Upper lobe of left lung (tissue), 6 donors: ENCODE results near the gene IKZF5. TPM values are rescaled to one million over a fixed set of nuclear protein-coding genes. Genes with fewer than 3 reads are reported as not detected.

ENCODE experiments used
- ATAC-seq, 2 donors: fragments of 200-7000 bp; cut with Tn5 transposase; one replicate each; pipeline ENCODE4 v1.9.1; 2022; ENCODE audit warnings: mild to moderate bottlenecking in 2 of 2, moderate library complexity in 2 of 2; ENCODE audit not compliant: low FRiP score in 2 of 2
- DNase-seq, 2 donors: peaks; one replicate each; pipeline ENCODE4 v3.0.0-alpha.2; 2019 to 2020
- H3K27ac ChIP-seq, 4 donors: fragments of 200-600 bp; sonication (generic); one replicate each; pipeline ENCODE4 v1.5.1; 2016 to 2019
- H3K27me3 ChIP-seq, 4 donors: fragments of 200-600 bp; sonication (generic); one replicate each; pipeline ENCODE4 v1.5.1; 2017 to 2019
- H3K36me3 ChIP-seq, 4 donors: fragments of 200-600 bp; sonication (generic); one replicate each; pipeline ENCODE4 v1.5.1; 2016 to 2019
- H3K4me1 ChIP-seq, 4 donors: fragments of 200-600 bp; sonication (generic); one replicate each; pipeline ENCODE4 v1.5.1; 2018 to 2019
- H3K4me3 ChIP-seq, 4 donors: fragments of 200-600 bp; sonication (generic); one replicate each; pipeline ENCODE4 v1.5.1; 2017 to 2019; ENCODE audit warnings: mild to moderate bottlenecking in 2 of 4, moderate library complexity in 1 of 4
- H3K9me3 ChIP-seq, 4 donors: fragments of 200-600 bp; sonication (generic); one replicate each; pipeline ENCODE4 v1.5.1; 2018 to 2019
- EP300 ChIP-seq, 4 donors: sonication (generic); formaldehyde crosslinking; IDR thresholded peaks; one replicate each; pipeline ENCODE4 v1.5.1; 2017; ENCODE audit warnings: antibody characterized with exemption in 4 of 4, control low read depth in 2 of 4
- POLR2A ChIP-seq, 4 donors: fragments of 450-650 bp; IDR thresholded peaks; one replicate each; pipeline ENCODE4 v1.5.1; 2016 to 2017; ENCODE audit warnings: antibody characterized with exemption in 4 of 4, mild to moderate bottlenecking in 2 of 4
- POLR2AphosphoS5 ChIP-seq, 2 donors: sonication (generic); formaldehyde crosslinking; IDR thresholded peaks; one replicate each; pipeline ENCODE4 v1.5.1; 2017; ENCODE audit warnings: antibody characterized with exemption in 2 of 2
- WGBS, 2 donors: methylation state at CpG; one replicate each; pipeline ENCODE4 v1.1.5; 2017 to 2018; 5-methylcytosine and 5-hydroxymethylcytosine counted together
- total RNA-seq, 6 donors: library from RNA; depleted of rRNA in 4 of 6; stranded (reverse); fragments of >200 nt in 4 of 6; gene quantifications; one replicate each; pipeline versions ENCODE4 v1.1.0 to v1.2.1, GENCODE V29; 2016 to 2021
- TF ChIP-seq, protein P1 (sequence below), 6 experiments: fragments of 450-650 bp in 4 of 6; fragments of 200-600 bp in 2 of 6; sonication (generic) in 2 of 6; IDR thresholded peaks; one replicate each; pipeline ENCODE4 v1.5.1; 2016 to 2019; ENCODE audit warnings: antibody characterized with exemption in 6 of 6
- donor health status: DM: no; HTN: no; CAD: no; lungs with moderate emphysema.
- donor health status: DM: no; HTN: yes; CAD: no; lungs with severe emphysema.

The IKZF5 gene
- total RNA-seq, 6 donors from 2014 or later, result 4.9 to 19.4 (median 15.0) TPM

DNA sequence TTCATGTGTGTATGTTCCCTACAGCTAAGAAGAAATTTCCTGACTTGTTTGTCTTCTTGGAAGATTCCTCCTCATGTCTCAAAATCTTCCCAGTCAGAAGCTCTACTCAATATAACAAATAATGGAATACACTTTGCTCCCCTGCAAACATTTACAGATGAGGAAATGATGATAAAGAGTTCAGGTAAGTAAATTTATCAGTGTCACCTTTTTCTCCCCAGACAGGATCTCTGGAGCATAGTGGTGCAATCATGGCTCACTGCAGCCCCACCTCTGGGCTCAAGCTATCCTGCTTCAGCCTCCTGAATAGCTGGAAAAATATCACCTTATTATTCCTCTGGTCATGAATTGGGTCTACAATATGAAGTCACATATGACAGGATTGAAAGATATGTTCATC is 25.7 kb upstream of the IKZF5 start:
- peaks cover 2 to 28% (median 11%) of the 10 kb centered on the region in 4 donors for H3K36me3 ChIP-seq
- DNase-seq (no peak), ATAC-seq (no peak)
- peaks cover 0 to 4% (median 0%) of the 10 kb centered on the region in 4 donors for H3K4me1 ChIP-seq
- H3K27me3 ChIP-seq, result no peaks in the 10 kb centered on the region
- H3K27ac ChIP-seq, result no peak overlapping the region
- no peaks in the 10 kb centered on the region for H3K9me3 ChIP-seq
- H3K4me3 ChIP-seq, result no peak overlapping the region
- no peak for TF ChIP-seq EP300 (IDR thresholded peaks at IDR 0.05)
- no peak for TF ChIP-seq POLR2AphosphoS5 (IDR thresholded peaks at IDR 0.05)
- TF ChIP-seq, protein P1, sequence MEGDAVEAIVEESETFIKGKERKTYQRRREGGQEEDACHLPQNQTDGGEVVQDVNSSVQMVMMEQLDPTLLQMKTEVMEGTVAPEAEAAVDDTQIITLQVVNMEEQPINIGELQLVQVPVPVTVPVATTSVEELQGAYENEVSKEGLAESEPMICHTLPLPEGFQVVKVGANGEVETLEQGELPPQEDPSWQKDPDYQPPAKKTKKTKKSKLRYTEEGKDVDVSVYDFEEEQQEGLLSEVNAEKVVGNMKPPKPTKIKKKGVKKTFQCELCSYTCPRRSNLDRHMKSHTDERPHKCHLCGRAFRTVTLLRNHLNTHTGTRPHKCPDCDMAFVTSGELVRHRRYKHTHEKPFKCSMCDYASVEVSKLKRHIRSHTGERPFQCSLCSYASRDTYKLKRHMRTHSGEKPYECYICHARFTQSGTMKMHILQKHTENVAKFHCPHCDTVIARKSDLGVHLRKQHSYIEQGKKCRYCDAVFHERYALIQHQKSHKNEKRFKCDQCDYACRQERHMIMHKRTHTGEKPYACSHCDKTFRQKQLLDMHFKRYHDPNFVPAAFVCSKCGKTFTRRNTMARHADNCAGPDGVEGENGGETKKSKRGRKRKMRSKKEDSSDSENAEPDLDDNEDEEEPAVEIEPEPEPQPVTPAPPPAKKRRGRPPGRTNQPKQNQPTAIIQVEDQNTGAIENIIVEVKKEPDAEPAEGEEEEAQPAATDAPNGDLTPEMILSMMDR (IDR thresholded peaks at IDR 0.05), result no peak
- no peak for TF ChIP-seq POLR2A (IDR thresholded peaks at IDR 0.05)

DNA sequence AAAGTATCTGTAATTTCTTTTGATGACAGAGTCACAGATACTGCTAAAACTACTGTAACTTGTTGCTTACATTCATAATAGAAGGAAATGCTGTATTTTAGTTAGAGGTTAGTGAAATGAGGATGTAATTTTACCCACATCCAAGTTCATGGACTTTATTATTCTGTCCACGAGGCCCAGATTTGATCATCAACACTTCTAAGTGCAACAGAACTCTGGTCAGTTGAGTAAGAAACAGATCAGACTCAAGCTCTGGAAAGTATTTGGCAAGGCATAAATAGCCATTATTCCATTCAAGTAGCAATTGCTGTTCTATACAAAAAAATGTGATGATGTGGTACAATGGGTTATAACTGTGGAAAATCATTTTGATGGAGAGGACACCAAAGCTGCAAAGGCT is 22.5 kb upstream of the IKZF5 start:
- DNase-seq (no peak), ATAC-seq (no peak)
- Histone ChIP-seq H3K4me1 (no peaks in the 10 kb centered on the region), H3K27me3 (no peaks in the 10 kb centered on the region), H3K4me3 (no peak overlapping the region), H3K27ac (no peak overlapping the region), H3K9me3 (no peaks in the 10 kb centered on the region), H3K36me3 (peaks cover 2 to 17% (median 4%) of the 10 kb centered on the region in 4 donors)
- TF ChIP-seq POLR2AphosphoS5 (IDR thresholded peaks at IDR 0.05) (no peak), EP300 (IDR thresholded peaks at IDR 0.05) (no peak), POLR2A (IDR thresholded peaks at IDR 0.05) (no peak)
- TF ChIP-seq, protein P1 (IDR thresholded peaks at IDR 0.05), result no peak
- WGBS, 2 donors, result 77 to 85% methylated on average over 1 of the region's 1 CpG

DNA sequence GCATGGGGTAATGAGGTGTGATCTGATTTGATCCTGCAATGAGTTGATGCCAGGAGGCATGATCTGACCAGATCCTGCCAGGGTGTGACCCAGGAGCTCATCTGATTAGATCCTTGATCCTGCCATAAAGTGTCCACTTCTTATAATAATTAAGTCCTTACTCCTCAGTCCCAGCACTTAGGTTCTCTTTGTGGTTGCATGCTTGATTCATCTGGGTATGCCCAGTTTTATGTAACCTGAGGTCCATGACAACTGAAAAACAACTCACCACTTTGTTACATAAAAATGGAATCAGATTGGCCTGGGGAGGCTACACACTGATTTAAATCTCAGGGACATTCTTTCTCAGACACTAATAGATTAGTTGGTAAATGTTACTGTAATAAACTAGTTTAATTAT is 19.3 kb upstream of the IKZF5 start:
- no peaks in the 10 kb centered on the region for H3K4me1 ChIP-seq
- H3K27me3 ChIP-seq, result no peaks in the 10 kb centered on the region
- no peak for ATAC-seq
- no peak overlapping the region for H3K4me3 ChIP-seq
- H3K27ac ChIP-seq, result no peak overlapping the region
- no peak for DNase-seq
- no peaks in the 10 kb centered on the region for H3K36me3 ChIP-seq
- no peaks in the 10 kb centered on the region for H3K9me3 ChIP-seq
- TF ChIP-seq POLR2AphosphoS5 (IDR thresholded peaks at IDR 0.05), result no peak
- TF ChIP-seq POLR2A (IDR thresholded peaks at IDR 0.05), result no peak
- TF ChIP-seq, protein P1 (IDR thresholded peaks at IDR 0.05), result no peak
- TF ChIP-seq EP300 (IDR thresholded peaks at IDR 0.05), result no peak

DNA sequence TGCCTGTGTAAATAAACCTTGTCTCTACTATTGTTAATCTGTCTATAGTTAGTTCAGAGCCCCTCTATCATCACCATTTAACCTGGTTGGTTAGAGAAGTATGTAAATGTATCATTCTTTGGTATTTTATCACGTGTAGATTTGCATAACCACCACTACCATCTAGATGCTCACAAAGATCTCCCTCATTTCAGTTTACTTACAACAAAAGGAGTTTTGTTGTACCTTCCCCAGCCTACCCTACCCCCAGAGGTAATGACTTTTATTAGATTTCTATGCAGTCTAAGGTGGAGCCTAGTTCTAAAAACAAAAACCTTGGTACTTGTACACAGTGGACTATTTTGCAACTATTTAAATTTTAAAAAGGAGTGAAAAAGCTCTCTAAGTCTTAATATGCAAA is 17.7 kb upstream of the IKZF5 start:
- Histone ChIP-seq H3K27me3 (no peaks in the 10 kb centered on the region), H3K4me1 (no peaks in the 10 kb centered on the region), H3K27ac (no peak overlapping the region), H3K4me3 (no peak overlapping the region), H3K9me3 (no peaks in the 10 kb centered on the region), H3K36me3 (no peaks in the 10 kb centered on the region)
- no peak for DNase-seq
- TF ChIP-seq POLR2AphosphoS5 (IDR thresholded peaks at IDR 0.05), result no peak
- TF ChIP-seq POLR2A (IDR thresholded peaks at IDR 0.05), result no peak
- TF ChIP-seq, protein P1 (IDR thresholded peaks at IDR 0.05), result no peak
- TF ChIP-seq EP300 (IDR thresholded peaks at IDR 0.05), result no peak
- 56 to 75% methylated on average over 1 of the region's 1 CpG for WGBS, 2 donors
- ATAC-seq, result no peak

- Histone ChIP-seq H3K36me3 (no peaks in the 10 kb centered on the region), H3K4me1 (peaks cover 0 to 4% (median 0%) of the 10 kb centered on the region in 4 donors), H3K4me3 (no peak overlapping the region), H3K9me3 (no peaks in the 10 kb centered on the region), H3K27ac (no peak overlapping the region), H3K27me3 (no peaks in the 10 kb centered on the region)
- TF ChIP-seq, protein P1 (IDR thresholded peaks at IDR 0.05), result no peak
- TF ChIP-seq POLR2AphosphoS5 (IDR thresholded peaks at IDR 0.05), result no peak
- TF ChIP-seq EP300 (IDR thresholded peaks at IDR 0.05), result no peak
- TF ChIP-seq POLR2A (IDR thresholded peaks at IDR 0.05), result no peak
- ATAC-seq (no peak), DNase-seq (peak in 1 of 2 donors; percentile 35)
- WGBS, 2 donors, result 73 to 97% methylated on average over 2 of the region's 2 CpGs
Measured at GRCh38 chr10:123024540-123024939, 15.9 kb upstream of the IKZF5 start.
